Measurements from ENCODE around the gene SUMF2. TPM values are rescaled to one million over a fixed set of nuclear protein-coding genes. Genes with fewer than 3 reads are reported as not detected.
"Not testable (repeated sequence)": the region's sequence is repeated elsewhere in the genome, so short reads cannot be mapped to it uniquely, and the experiment has no call there.

SUMF2 gene
- total and polyA plus RNA-seq, 2 donors, result 62.9 to 104 TPM

DNA sequence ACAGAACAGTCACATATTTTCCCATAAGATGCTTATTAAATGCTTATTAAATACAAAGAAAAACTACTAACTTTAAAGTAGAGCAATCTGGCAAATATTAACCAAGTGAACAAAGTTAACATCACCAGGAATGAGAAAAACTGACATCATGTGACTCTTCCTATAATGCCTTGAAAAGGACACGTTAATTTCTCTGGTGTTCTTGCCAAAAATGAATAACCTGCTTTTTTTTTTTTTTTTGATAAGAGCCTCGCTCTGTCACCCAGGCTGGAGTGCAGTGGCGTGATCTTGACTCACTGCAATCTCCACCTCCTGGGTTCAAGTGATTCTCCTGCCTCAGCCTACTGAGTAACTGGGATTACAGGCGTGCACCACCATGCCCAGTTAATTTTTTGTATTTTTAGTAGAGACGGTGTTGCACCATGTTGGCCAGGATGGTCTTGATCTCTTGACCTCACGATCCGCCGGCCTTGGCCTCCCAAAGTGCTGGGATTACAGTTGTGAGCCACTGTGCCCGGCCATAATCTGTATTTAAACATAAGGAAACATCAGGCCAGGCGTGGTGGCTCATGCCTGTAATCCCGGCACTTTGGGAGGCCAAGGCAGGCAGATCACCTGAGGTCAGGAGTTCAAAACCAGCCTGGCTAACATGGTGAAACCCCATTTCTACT is 16.5 kb upstream of the SUMF2 start:
- not testable (repeated sequence) for DNase-seq (ENCODE audit: extremely low spot score); H3K27ac ChIP-seq (ENCODE audit: low read depth); H3K36me3 ChIP-seq (ENCODE audit: insufficient read depth); H3K4me1 ChIP-seq (ENCODE audit: insufficient read depth); H3K4me3 ChIP-seq (ENCODE audit: low read depth, low read length)
- WGBS, result 48% methylated on average over 11 of the region's 11 CpGs

DNA sequence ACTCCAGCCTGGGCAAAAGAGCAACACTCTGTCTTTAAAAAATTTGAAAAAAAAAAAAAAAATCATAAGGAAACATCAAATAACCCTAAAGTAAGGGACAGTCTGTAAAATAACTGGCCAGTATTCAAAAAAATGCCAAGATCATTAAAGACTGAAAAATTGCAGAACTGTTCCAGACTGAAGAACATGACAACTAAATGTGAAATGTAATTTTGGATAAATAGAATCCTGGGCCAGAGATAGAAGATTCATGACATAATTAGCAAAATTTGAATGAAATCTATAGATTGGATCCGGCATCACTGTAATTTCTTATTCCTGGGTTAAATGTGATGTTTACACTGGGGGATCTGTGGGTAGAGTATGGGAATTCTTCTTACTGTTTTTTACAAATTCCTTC is 15.8 kb upstream of the SUMF2 start:
- no peak for DNase-seq (ENCODE audit: extremely low spot score)
- H3K4me3 ChIP-seq (ENCODE audit: low read depth, low read length), result no peak overlapping the region
- H3K36me3 ChIP-seq (ENCODE audit: insufficient read depth), result no peaks in the 10 kb centered on the region
- H3K27ac ChIP-seq (ENCODE audit: low read depth), result no peak overlapping the region
- no peaks in the 10 kb centered on the region for H3K4me1 ChIP-seq (ENCODE audit: insufficient read depth)
- 68% methylated on average over 1 of the region's 1 CpG for WGBS

DNA sequence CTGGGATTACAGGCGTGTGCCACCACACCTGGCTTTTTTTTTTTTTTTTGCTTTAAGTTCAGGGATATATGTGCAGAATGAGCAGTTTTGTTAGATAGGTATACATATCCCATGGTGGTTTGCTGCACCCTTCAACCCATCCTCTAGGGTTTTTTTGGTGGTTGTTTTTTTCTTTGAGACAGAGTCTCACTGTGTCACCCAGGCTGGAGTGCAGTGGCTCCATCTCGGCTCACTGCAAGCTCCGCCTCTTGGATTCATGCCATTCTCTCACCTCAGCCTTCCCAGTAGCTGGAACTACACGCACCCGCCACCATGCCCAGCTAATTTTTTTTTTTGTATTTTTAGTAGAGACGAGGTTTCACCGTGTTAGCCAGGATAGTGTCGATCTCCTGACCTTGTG is 15.3 kb upstream of the SUMF2 start:
- H3K27ac ChIP-seq (ENCODE audit: low read depth); H3K4me1 ChIP-seq (ENCODE audit: insufficient read depth); DNase-seq (ENCODE audit: extremely low spot score); H3K4me3 ChIP-seq (ENCODE audit: low read depth, low read length); H3K36me3 ChIP-seq (ENCODE audit: insufficient read depth): not testable (repeated sequence)
- WGBS, result 44% methylated on average over 8 of the region's 8 CpGs

DNA sequence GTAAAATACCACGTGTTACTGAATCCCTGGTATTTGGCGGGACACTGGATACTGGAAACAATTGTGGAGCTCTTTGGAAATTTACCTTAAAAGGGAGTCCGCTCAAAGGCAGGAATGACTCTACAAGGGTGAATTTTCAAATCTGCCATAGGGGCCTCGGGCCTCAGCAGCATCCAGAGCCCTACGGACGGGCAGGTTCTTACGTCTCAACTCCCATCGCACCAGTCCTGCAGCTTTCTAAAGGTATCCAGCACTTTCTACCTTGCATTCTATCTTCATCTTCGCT is 13.1 kb upstream of the SUMF2 start:
- DNase-seq (ENCODE audit: extremely low spot score), result no peak
- no peaks in the 10 kb centered on the region for H3K4me1 ChIP-seq (ENCODE audit: insufficient read depth)
- under 1% methylated on average over 9 of the region's 9 CpGs for WGBS
- peaks cover 2% of the 10 kb centered on the region for H3K36me3 ChIP-seq (ENCODE audit: insufficient read depth)
- peak overlapping the region; percentile 87 for H3K4me3 ChIP-seq (ENCODE audit: low read depth, low read length)
- peak overlapping the region; percentile 88 for H3K27ac ChIP-seq (ENCODE audit: low read depth)

DNA sequence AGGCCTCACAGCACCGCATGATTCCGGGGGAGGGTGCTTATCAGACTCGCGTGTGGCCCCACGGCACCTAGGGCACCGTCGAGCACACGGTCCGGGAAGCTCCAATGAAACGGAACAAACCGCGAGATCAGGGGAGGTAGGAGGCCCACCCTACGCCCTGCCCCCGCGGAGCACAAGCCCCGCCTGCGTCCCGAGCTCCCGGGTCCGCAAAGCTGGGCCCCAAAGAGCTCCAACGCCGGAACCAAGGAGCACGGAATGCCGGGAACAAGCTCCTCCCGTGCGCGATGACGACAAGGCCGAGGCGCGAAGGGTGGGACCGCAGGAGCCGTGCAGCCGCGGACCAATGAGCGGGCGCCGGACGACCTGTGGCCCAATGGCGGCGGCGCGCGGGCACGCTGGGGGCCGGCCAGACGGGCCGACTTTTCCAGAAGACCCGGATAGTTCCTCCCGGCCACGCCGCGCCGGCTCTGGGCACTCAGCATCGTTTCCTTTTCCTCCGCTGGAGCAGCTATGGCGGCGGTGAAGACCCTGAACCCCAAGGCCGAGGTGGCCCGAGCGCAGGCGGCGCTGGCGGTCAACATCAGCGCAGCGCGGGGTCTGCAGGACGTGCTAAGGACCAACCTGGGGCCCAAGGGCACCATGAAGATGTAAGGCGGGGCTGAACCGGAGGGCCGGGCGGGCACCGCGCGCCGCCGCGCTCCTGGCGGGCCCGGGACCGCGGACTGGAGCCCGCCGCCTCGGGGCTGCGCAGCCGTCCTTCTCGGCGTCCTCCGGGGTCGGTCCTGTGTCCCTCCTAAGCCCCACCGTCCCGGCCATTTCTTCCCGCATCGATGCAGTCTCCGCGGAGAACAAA is 12.5 kb upstream of the SUMF2 start, which contains the start of the genes CCT6A and PSPH:
Gene CCT6A, plus strand, starts transcription at position 427 of the 853 bp plus-strand sequence. Its CDS starts 84 bp downstream, at position 511.
Gene PSPH, minus strand, starts transcription at position 106 of the 853 bp plus-strand sequence. CDS start 30,232 bp downstream, outside the sequence.
- peak; percentile 96 for DNase-seq (ENCODE audit: extremely low spot score)
- H3K4me1 ChIP-seq (ENCODE audit: insufficient read depth), result no peaks in the 10 kb centered on the region
- under 1% methylated on average over 97 of the region's 97 CpGs for WGBS
- H3K4me3 ChIP-seq (ENCODE audit: low read depth, low read length), result peak within 1 kb of the TSS; percentile 87
- peaks cover 3% of the 10 kb centered on the region for H3K36me3 ChIP-seq (ENCODE audit: insufficient read depth)
- H3K27ac ChIP-seq (ENCODE audit: low read depth), result peak within 1 kb of the TSS; percentile 90

DNA sequence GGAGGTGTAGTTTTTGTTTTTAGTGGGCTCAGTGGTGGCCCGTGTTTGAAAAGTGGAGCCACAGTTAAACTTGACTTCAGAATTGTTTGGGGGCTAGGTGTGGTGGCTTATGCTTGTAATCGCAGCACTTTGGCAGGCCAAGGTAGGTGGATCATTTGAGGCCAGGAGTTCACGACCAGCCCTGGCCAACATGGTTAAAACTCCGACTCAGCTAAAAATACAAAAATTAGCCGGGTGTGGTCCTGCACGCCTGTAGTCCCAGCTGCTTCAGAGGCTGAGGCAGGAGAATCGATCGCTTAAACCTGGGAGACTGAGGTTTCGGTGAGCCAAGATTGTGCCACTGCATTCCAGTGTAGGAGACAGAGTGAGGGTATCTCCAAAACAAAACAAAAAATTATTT is 10.7 kb upstream of the SUMF2 start:
- H3K36me3 ChIP-seq (ENCODE audit: insufficient read depth), result peaks cover 3% of the 10 kb centered on the region
- DNase-seq (ENCODE audit: extremely low spot score), result no peak
- H3K4me3 ChIP-seq (ENCODE audit: low read depth, low read length), result peak overlapping the region; percentile 6
- 84% methylated on average over 9 of the region's 9 CpGs for WGBS
- H3K27ac ChIP-seq (ENCODE audit: low read depth), result no peak overlapping the region
- H3K4me1 ChIP-seq (ENCODE audit: insufficient read depth), result no peaks in the 10 kb centered on the region

DNA sequence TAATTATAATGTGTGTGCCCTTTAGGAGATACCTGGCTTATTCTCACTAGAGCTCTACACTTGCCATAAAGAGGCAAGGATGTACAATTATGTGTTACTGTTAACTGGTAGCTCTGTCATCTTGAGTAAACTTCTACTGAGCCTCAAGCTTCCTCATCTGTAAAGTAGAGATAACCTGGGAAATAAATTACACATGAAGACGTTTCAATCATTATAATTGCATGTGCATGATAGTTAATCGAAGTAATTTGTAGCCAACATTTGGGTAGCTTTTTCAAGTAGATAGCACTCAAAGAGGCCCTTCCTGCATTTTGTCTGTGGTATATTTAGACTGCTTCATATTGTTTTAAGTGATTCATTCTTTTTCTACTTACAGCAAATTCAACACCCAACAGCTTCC is 10.1 kb upstream of the SUMF2 start:
- H3K36me3 ChIP-seq (ENCODE audit: insufficient read depth), result peaks cover 3% of the 10 kb centered on the region
- H3K4me1 ChIP-seq (ENCODE audit: insufficient read depth), result no peaks in the 10 kb centered on the region
- no peak overlapping the region for H3K27ac ChIP-seq (ENCODE audit: low read depth)
- 87% methylated on average over 2 of the region's 2 CpGs for WGBS
- no peak for DNase-seq (ENCODE audit: extremely low spot score)
- H3K4me3 ChIP-seq (ENCODE audit: low read depth, low read length), result no peak overlapping the region

DNA sequence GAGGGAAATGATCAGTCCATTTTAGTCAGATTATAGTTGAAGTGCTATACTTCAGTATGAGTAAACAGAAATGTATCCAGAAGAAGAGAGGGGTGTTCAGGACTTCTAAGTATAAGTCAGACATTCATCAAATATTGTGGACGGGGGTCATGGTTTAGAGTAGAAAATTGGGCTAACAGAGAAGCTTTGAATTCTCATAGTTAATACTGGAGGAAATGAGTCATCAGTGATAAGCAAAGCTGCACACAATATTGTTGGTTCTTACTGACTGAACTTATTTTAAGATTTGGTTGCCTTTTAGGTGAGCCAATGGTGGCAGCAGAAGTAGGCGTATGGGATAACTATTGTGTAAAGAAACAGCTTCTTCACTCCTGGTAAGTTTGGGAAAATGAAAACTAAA is 1.7 kb upstream of the SUMF2 start:
- WGBS, result 55% methylated on average over 2 of the region's 2 CpGs
- H3K27ac ChIP-seq (ENCODE audit: low read depth), result no peak overlapping the region
- no peak for DNase-seq (ENCODE audit: extremely low spot score)
- H3K36me3 ChIP-seq (ENCODE audit: insufficient read depth), result peaks cover 2% of the 10 kb centered on the region
- no peaks in the 10 kb centered on the region for H3K4me1 ChIP-seq (ENCODE audit: insufficient read depth)
- H3K4me3 ChIP-seq (ENCODE audit: low read depth, low read length), result no peak overlapping the region

DNA sequence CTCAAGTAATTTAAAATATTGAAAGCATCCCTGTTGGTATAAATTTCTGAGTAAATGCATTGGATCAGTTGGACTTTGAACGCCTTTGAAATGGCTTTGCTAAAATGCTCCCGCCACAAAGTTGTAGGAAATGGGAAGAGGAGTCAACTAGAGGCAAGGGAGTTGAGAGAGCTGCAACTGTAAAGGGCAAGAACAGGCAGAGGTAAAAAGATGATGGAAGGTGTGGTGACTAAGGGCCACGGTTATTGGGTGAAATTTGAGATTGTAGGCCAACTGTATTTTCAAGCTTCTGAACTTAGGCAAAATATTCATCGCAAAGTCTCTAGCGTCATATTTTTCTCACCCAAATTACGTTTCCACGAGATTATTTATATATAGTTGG is 595 bp upstream of the SUMF2 start:
- no peaks in the 10 kb centered on the region for H3K4me1 ChIP-seq (ENCODE audit: insufficient read depth)
- no peak for DNase-seq (ENCODE audit: extremely low spot score)
- 56% methylated on average over 7 of the region's 7 CpGs for WGBS
- no peak overlapping the region for H3K4me3 ChIP-seq (ENCODE audit: low read depth, low read length)
- peak overlapping the region; percentile 91 for H3K27ac ChIP-seq (ENCODE audit: low read depth)
- H3K36me3 ChIP-seq (ENCODE audit: insufficient read depth), result peaks cover 2% of the 10 kb centered on the region

DNA sequence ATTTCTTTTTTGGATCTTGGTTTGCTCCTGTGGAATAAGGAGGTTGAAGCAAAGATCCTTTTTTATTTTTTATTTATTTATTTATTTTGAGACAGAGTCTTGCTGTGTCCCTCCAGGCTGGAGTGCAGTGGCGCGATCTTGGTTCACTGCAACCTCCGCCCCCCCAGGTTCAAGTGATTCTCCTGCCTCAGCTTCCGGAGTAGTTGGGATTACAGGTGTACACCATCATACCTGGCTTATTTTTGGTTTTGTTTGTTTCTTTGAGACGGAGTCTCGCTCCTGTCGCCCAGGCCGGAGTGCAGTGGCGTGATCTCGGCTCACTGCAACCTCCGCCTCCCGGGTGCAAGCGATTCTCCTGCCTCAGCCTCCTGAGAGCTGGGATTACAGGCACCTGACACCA is 2.3 kb downstream of the SUMF2 start:
- WGBS, result 95% methylated on average over 13 of the region's 13 CpGs
- DNase-seq (ENCODE audit: extremely low spot score); H3K36me3 ChIP-seq (ENCODE audit: insufficient read depth); H3K27ac ChIP-seq (ENCODE audit: low read depth); H3K4me3 ChIP-seq (ENCODE audit: low read depth, low read length); H3K4me1 ChIP-seq (ENCODE audit: insufficient read depth): not testable (repeated sequence)

DNA sequence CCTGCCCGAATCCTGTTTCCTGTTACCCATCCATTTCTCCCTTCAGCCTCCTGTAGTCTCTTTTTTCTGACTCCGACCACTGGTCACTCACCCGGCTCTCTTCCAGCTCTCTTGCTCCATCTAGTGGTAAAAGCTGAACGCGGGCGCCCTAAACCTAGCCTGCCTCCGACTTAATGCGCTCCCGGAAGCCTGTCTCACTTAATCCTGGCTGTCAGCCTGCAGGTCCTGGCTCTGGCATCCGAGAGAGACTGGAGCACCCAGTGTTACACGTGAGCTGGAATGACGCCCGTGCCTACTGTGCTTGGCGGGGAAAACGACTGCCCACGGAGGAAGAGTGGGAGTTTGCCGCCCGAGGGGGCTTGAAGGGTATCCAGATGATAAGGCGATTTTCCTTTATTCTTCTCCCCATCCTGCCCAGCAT is 10.3 kb downstream of the SUMF2 start:
- H3K4me3 ChIP-seq (ENCODE audit: low read depth, low read length), result no peak overlapping the region

DNA sequence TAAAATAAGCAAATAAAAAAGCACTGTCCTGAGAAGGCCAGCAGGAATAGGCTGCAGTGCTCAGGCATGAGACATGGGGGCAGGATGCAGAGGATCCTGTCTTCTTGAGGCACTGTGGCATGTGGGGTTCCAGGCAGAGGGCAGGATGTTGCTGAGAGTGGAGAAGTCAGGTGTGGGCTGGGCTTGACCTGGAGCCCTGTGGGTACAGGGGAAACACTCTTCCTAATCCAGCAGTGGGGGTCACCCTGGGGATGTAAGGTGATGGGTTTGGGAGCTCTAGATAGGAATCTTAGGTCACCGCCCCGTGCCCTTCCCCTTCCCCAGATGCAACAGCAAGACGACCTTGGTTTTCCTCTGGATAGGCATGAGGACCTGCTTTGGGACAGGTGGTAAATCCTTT is 13.6 kb downstream of the SUMF2 start:
- DNase-seq (ENCODE audit: extremely low spot score), result no peak
- Histone ChIP-seq H3K4me1 (ENCODE audit: insufficient read depth) (no peaks in the 10 kb centered on the region), H3K27ac (ENCODE audit: low read depth) (no peak overlapping the region), H3K4me3 (ENCODE audit: low read depth, low read length) (no peak overlapping the region), H3K36me3 (ENCODE audit: insufficient read depth) (no peaks in the 10 kb centered on the region)
- 94% methylated on average over 3 of the region's 3 CpGs for WGBS

More for the DNA sequence above, 10.3 kb downstream of the SUMF2 start:
- Histone ChIP-seq H3K36me3 (ENCODE audit: insufficient read depth) (peaks cover 2% of the 10 kb centered on the region), H3K4me1 (ENCODE audit: insufficient read depth) (no peaks in the 10 kb centered on the region), H3K27ac (ENCODE audit: low read depth) (no peak overlapping the region)
- peak; percentile 62 for DNase-seq (ENCODE audit: extremely low spot score)
- 18% methylated on average over 19 of the region's 19 CpGs for WGBS

DNA sequence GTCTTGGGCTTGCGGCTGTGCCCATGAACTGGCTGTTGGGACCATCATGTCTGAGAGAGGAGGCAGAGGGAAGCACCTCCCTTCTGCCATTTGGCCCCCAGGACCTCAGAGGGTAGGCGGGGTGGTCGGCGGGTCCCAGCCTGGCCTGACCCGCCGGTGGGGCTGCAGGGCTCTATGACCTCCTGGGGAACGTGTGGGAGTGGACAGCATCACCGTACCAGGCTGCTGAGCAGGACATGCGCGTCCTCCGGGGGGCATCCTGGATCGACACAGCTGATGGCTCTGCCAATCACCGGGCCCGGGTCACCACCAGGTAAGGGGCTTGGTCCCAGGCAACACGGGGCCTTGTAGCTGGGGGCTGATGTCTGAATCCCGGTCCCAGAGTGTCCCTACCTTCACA is 14.1 kb downstream of the SUMF2 start:
- Histone ChIP-seq H3K36me3 (ENCODE audit: insufficient read depth) (no peaks in the 10 kb centered on the region), H3K27ac (ENCODE audit: low read depth) (no peak overlapping the region), H3K4me1 (ENCODE audit: insufficient read depth) (no peaks in the 10 kb centered on the region)

More for the DNA sequence above, 14.1 kb downstream of the SUMF2 start:
- WGBS, result 94% methylated on average over 16 of the region's 16 CpGs
- no peak for DNase-seq (ENCODE audit: extremely low spot score)
- no peak overlapping the region for H3K4me3 ChIP-seq (ENCODE audit: low read depth, low read length)

Data from urinary bladder (tissue), 4 donors.